Measurements from ENCODE around the gene IDI2. TPM values are rescaled to one million over a fixed set of nuclear protein-coding genes. Genes with fewer than 3 reads are reported as not detected.

The IDI2 gene
- total and polyA plus RNA-seq, 2 of the 13 experiments (the other 11 are each of a cell fraction or from before 2014, with no cell fraction given) = not detected

DNA sequence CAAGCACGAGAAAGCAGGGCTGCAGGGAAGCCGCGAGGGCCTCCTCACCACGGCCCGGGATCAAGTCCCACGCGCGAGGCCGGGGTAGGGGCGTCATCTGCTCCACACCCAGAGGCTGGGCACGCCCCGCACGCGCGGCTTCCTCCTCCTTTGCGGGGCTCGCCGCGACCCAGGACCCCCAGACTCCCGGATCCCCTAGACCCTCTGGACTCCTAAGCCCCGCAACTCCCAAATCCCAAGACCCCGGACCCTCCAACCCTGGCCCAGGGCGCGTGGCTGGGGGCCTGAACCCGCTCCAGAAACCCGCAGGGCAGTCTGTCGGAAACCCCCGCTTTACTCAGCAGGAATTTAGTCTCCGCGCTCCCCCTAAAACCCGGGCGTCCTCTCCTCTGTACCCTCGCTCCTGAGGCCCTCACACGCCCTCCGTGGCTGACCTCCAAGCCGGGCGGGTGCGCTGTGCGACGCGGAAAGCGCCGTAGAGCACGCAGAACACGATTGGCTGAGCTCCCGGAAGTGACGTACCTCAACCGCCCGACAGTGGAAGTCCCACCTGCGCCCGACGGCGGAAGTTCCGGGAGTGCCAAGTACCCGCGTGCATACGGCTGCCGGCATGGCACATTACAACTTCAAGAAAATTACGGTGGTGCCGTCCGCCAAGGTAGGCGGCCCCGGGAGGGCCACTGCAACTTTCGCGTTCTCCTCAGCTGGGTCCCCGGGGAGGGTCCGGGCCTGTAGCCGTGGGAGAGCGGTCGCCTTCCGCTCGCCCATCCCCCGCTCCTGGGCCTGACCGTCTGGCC lies 37.6 kb downstream of the IDI2 start, which contains the start of gene GTPBP4 (continued):
- TF ChIP-seq CBX5 (CRISPR knock-in tag; IDR thresholded peaks at IDR 0.05; ENCODE audit: borderline replicate concordance) (no peak; the same call in 1 of the 2 replicates), U2AF2 (IDR thresholded peaks at IDR 0.05; ENCODE audit: low read depth, low read length) (no peak), RBFOX2 (IDR thresholded peaks at IDR 0.05; ENCODE audit: low read depth, low read length) (peak; percentile 96), MTF2 (CRISPR knock-in tag; IDR thresholded peaks at IDR 0.05; ENCODE audit: borderline replicate concordance) (no peak), EHMT2 (IDR thresholded peaks at IDR 0.05; ENCODE audit: borderline replicate concordance, low read depth, low read length) (no peak), SSRP1 (CRISPR knock-in tag; IDR thresholded peaks at IDR 0.05) (no peak), RXRB (CRISPR knock-in tag; IDR thresholded peaks at IDR 0.05; ENCODE audit: borderline replicate concordance) (no peak), HDAC6 (IDR thresholded peaks at IDR 0.05; ENCODE audit: low read depth, low read length) (no peak), FUBP1 (CRISPR knock-in tag; IDR thresholded peaks at IDR 0.05; ENCODE audit: borderline replicate concordance) (no peak), ZNF121 (CRISPR knock-in tag; IDR thresholded peaks at IDR 0.05) (no peak), SRSF4 (IDR thresholded peaks at IDR 0.05; ENCODE audit: low read depth, low read length, poor library complexity, severe bottlenecking) (no peak), ZNF232 (CRISPR knock-in tag; IDR thresholded peaks at IDR 0.05; ENCODE audit: borderline replicate concordance) (0 out of 2 replicates have a peak, but pooled peaks have one; percentile 53), POLR2AphosphoS5 (IDR thresholded peaks at IDR 0.05; ENCODE audit: low read depth, low read length) (peak; percentile 63), ZSCAN12 (CRISPR knock-in tag; IDR thresholded peaks at IDR 0.05) (no peak), PAF1 (CRISPR knock-in tag; IDR thresholded peaks at IDR 0.05) (no peak), FOXA1 (IDR thresholded peaks at IDR 0.05) (no peak), FOXA1 (CRISPR knock-in tag; IDR thresholded peaks at IDR 0.05) (peak; percentile 16; the same call in 1 of the 2 replicates), FOXO1 (CRISPR knock-in tag; IDR thresholded peaks at IDR 0.05) (peak; percentile 57), MTF1 (CRISPR knock-in tag; IDR thresholded peaks at IDR 0.05) (no peak), RXRA (CRISPR knock-in tag; IDR thresholded peaks at IDR 0.05) (peak; percentile 32; the same call in 1 of the 2 replicates), MED8 (CRISPR knock-in tag; IDR thresholded peaks at IDR 0.05; ENCODE audit: insufficient replicate concordance) (no peak), ATRX (CRISPR knock-in tag; IDR thresholded peaks at IDR 0.05; ENCODE audit: borderline replicate concordance) (no peak), ELF3 (CRISPR knock-in tag; IDR thresholded peaks at IDR 0.05) (peak; percentile 86)
- TF ChIP-seq, protein P1, sequence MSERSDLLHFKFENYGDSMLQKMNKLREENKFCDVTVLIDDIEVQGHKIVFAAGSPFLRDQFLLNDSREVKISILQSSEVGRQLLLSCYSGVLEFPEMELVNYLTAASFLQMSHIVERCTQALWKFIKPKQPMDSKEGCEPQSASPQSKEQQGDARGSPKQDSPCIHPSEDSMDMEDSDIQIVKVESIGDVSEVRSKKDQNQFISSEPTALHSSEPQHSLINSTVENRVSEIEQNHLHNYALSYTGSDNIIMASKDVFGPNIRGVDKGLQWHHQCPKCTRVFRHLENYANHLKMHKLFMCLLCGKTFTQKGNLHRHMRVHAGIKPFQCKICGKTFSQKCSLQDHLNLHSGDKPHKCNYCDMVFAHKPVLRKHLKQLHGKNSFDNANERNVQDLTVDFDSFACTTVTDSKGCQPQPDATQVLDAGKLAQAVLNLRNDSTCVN (CRISPR knock-in tag; IDR thresholded peaks at IDR 0.05; ENCODE audit: borderline replicate concordance) = peak; percentile 18; the same call in 1 of the 2 replicates
- TF ChIP-seq, protein P2, sequence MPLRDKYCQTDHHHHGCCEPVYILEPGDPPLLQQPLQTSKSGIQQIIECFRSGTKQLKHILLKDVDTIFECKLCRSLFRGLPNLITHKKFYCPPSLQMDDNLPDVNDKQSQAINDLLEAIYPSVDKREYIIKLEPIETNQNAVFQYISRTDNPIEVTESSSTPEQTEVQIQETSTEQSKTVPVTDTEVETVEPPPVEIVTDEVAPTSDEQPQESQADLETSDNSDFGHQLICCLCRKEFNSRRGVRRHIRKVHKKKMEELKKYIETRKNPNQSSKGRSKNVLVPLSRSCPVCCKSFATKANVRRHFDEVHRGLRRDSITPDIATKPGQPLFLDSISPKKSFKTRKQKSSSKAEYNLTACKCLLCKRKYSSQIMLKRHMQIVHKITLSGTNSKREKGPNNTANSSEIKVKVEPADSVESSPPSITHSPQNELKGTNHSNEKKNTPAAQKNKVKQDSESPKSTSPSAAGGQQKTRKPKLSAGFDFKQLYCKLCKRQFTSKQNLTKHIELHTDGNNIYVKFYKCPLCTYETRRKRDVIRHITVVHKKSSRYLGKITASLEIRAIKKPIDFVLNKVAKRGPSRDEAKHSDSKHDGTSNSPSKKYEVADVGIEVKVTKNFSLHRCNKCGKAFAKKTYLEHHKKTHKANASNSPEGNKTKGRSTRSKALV (CRISPR knock-in tag; IDR thresholded peaks at IDR 0.05) = 0 out of 2 replicates have a peak, but pooled peaks have one; percentile 75
- TF ChIP-seq, protein P3, sequence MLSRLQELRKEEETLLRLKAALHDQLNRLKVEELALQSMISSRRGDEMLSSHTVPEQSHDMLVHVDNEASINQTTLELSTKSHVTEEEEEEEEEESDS (CRISPR knock-in tag; IDR thresholded peaks at IDR 0.05; ENCODE audit: borderline replicate concordance) = no peak
